Bronchial smooth muscle cell (primary cell): ENCODE measurements around the gene NDUFAF8. TPM values are rescaled to one million over a fixed set of nuclear protein-coding genes. Genes with fewer than 3 reads are reported as not detected.

Source experiments
- total RNA-seq: library from RNA; depleted of rRNA; stranded (reverse); fragments of >200 nt; gene quantifications from 2 replicates; pipeline ENCODE4 v1.2.1, GENCODE V29; 2014

NDUFAF8 gene, protein sequence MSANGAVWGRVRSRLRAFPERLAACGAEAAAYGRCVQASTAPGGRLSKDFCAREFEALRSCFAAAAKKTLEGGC
- 43.7 and 71.5 TPM in 2 replicates for total RNA-seq

GRCh38 chr17:81238815-81239713 lies at the start of gene NDUFAF8, which contains the start of gene TEPSIN:
Gene NDUFAF8, plus strand, starts transcription at chr17:81239318. Its CDS starts 46 bp downstream, at chr17:81239364.
Gene TEPSIN, minus strand, starts transcription at chr17:81239055. Its CDS starts 22 bp downstream, at chr17:81239033.

DNA sequence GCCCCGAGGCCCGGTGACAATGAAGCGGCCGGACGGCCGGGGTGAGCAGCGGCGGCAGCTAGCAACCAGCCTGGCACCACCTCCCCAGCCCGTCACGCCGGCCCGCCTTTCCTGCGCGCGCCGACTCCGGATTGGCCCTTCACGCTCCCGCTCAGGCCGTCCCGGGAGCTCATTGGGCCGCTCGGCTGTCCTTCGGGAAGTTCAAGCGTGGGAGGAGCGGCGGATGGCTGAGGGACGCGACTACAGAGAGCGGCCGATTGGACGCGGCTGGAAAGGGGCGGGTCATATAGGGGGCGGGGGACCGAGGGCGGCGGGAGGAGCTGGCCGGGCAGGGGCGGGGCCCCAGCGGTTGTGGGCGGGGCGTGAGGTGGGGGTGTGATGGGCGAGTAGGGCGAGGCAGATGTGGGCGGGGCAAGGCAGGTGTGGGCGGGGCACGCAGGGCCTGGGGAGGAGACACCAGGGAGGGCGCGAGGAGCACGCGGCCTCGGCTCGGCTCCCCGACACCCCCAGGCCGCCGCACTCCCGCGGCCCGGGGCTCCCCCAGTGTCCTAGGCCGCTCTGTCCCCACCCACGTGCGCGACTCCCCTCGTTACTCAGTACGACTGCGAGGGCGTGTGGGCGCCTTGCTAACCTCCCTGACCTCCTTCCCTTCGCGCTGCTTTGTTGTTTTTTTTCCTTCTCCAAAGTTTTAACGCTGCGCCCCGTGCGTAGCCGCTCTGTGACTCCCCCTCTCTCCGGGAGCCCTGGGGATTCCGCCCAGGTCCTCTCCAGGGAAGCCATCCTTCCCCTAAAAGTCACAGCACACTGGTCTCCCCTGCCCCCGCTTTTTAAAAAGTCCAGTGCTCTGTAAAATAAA lies 16.0 kb upstream of the NDUFAF8 start, which contains the start of gene CEP131:
CEP131 (minus strand) TSS at position 60 of the 856 bp plus-strand sequence. CDS start 2,909 bp downstream, outside the sequence.

Other genes with a start within 250 kb of the NDUFAF8 start
- 9.8 and 12.0 TPM in 2 replicates for gene CHMP6, start 247.5 kb upstream of the NDUFAF8 start, total RNA-seq
- 22.3 and 28.5 TPM in 2 replicates for gene BAIAP2, start 204.2 kb upstream of the NDUFAF8 start, total RNA-seq
- gene PVALEF, start 73.8 kb upstream of the NDUFAF8 start, total RNA-seq: not detected in 2 replicates
- gene AATK, start 73.1 kb upstream of the NDUFAF8 start, total RNA-seq: 0.32 TPM in 1 of 2 replicates, not detected in the other
- 11.7 and 13.7 TPM in 2 replicates for gene CEP131, start 16.4 kb upstream of the NDUFAF8 start, total RNA-seq
- 8.2 and 11.3 TPM in 2 replicates for gene TEPSIN, start 263 bp upstream of the NDUFAF8 start, total RNA-seq
- gene SLC38A10, start 56.0 kb downstream of the NDUFAF8 start, total RNA-seq: 47.0 and 49.5 TPM in 2 replicates
- gene BAHCC1, start 156.1 kb downstream of the NDUFAF8 start, total RNA-seq: 4.4 and 5.1 TPM in 2 replicates